A673 (cell line): ENCODE data around the gene TWSG1.

Experiments
- CTCF ChIP-seq: fragments of 300-800, 200-600 bp; sonication (generic); conservative IDR thresholded peaks from 2 replicates; pipeline ENCODE4 v1.5.1; 2017; ENCODE audit warnings: low read depth, mild to moderate bottlenecking, antibody characterized with exemption, low read length, moderate library complexity, mixed read lengths
- EZH2 ChIP-seq: fragments of 200-600 bp; sonication (generic); IDR thresholded peaks from 2 replicates; pipeline ENCODE4 v1.6.1; 2017; ENCODE audit warnings: borderline replicate concordance, low read depth, mild to moderate bottlenecking, mixed read lengths, antibody characterized with exemption, low read length; ENCODE audit not compliant: poor library complexity, severe bottlenecking

- TF ChIP-seq CTCF (no peak), EZH2 (no peak)
Measured at GRCh38 chr18:9380621-9381395, 46.2 kb downstream of the TWSG1 start.
